CD4-positive, CD25-positive, alpha-beta regulatory T cell (primary cell): ENCODE data around the gene SCGB1D4. TPM values are rescaled to one million over a fixed set of nuclear protein-coding genes. Genes with fewer than 3 reads are reported as not detected.

Experiments
- ATAC-seq, 2 donors: fragments of 150-1000 bp; cut with Tn5 transposase; one replicate each; pipeline ENCODE4 v1.10.0; 2021; ENCODE audit warnings: low read depth in 2 of 2, moderate number of reproducible peaks in 2 of 2, moderate library complexity in 1 of 2
- DNase-seq, 3 donors: peaks; one replicate each; pipeline versions ENCODE4 v3.0.0 to v3.0.0-alpha.2; 2012 to 2022; ENCODE audit warnings: mixed read lengths in 1 of 3
- H3K27ac ChIP-seq: one replicate; pipeline ENCODE4 v1.7.0; 2013; ENCODE audit warnings: mild to moderate bottlenecking, low read length; ENCODE audit not compliant: insufficient read depth, poor library complexity, severe bottlenecking
- H3K27me3 ChIP-seq: one replicate; pipeline ENCODE4 v1.7.0; 2013; ENCODE audit warnings: low read length; ENCODE audit not compliant: control insufficient read depth, insufficient read depth
- H3K36me3 ChIP-seq: one replicate; pipeline ENCODE4 v1.7.0; 2013; ENCODE audit warnings: mild to moderate bottlenecking, low read length, moderate library complexity; ENCODE audit not compliant: control insufficient read depth, insufficient read depth
- H3K4me1 ChIP-seq: 2 replicates; pipeline ENCODE4 v1.7.0; 2013; ENCODE audit warnings: mild to moderate bottlenecking, low read length; ENCODE audit not compliant: insufficient read depth, control insufficient read depth, poor library complexity, severe bottlenecking
- H3K4me3 ChIP-seq: one replicate; pipeline ENCODE4 v1.7.0; 2013; ENCODE audit warnings: low read depth, mild to moderate bottlenecking, low read length, moderate library complexity
- H3K9me3 ChIP-seq, 2 experiments: 1 replicate in 1 of 2; 2 replicates in 1 of 2; pipeline ENCODE4 v1.7.0; 2013; ENCODE audit warnings: low read length in 2 of 2, mild to moderate bottlenecking in 1 of 2, moderate library complexity in 1 of 2; ENCODE audit not compliant: control insufficient read depth in 2 of 2
- H3K27ac Mint-ChIP-seq, 3 donors: one replicate each; pipeline ENCODE4 v1.8.0; 2020 to 2022; ENCODE audit warnings: mild to moderate bottlenecking in 3 of 3, mixed read lengths in 3 of 3, moderate library complexity in 2 of 3
- H3K27me3 Mint-ChIP-seq: one replicate; pipeline ENCODE4 v1.8.0; 2022; ENCODE audit warnings: mild to moderate bottlenecking, mixed read lengths
- H3K36me3 Mint-ChIP-seq: one replicate; pipeline ENCODE4 v1.8.0; 2020; ENCODE audit warnings: mixed read lengths
- H3K4me1 Mint-ChIP-seq, 4 donors: one replicate each; pipeline ENCODE4 v1.8.0; 2020 to 2022; ENCODE audit warnings: mixed read lengths in 4 of 4, mild to moderate bottlenecking in 1 of 4
- H3K4me3 Mint-ChIP-seq, 4 donors: one replicate each; pipeline ENCODE4 v1.8.0; 2020 to 2022; ENCODE audit warnings: mild to moderate bottlenecking in 4 of 4, mixed read lengths in 4 of 4, moderate library complexity in 3 of 4
- H3K9me3 Mint-ChIP-seq, 7 donors: one replicate each; pipeline ENCODE4 v1.8.0; 2020 to 2022; ENCODE audit warnings: mixed read lengths in 7 of 7, mild to moderate bottlenecking in 3 of 7, moderate library complexity in 2 of 7
- polyA plus RNA-seq, 4 donors: library from polyadenylated mRNA; unstranded; fragments of 300-500 nt; fragmentation: Illumina TruSeq; gene quantifications; one replicate each; pipeline ENCODE4 v1.2.3, GENCODE V29; 2021
- total RNA-seq: library from RNA; stranded (reverse); gene quantifications from one replicate; pipeline ENCODE4 v1.2.3, GENCODE V29; 2022

SCGB1D4 gene
- total and polyA plus RNA-seq, 5 donors from 2014 or later: not detected

- DNase-seq (peak in 2 of 3 donors; percentile 46 to 63), ATAC-seq (peak; percentile 50 to 67)
- Histone ChIP-seq H3K9me3 (no peaks in the 10 kb centered on the region), H3K27ac (no peak overlapping the region), H3K27me3 (peaks cover 3% of the 10 kb centered on the region), H3K36me3 (no peaks in the 10 kb centered on the region), H3K4me3 (no peak overlapping the region), H3K4me1 (no peaks in the 10 kb centered on the region)
- Mint-ChIP-seq H3K9me3 (no peaks in the 10 kb centered on the region), H3K27me3 (peaks cover 12% of the 10 kb centered on the region), H3K4me1 (peaks cover 0 to 4% (median 1%) of the 10 kb centered on the region in 4 donors), H3K36me3 (no peaks in the 10 kb centered on the region), H3K4me3 (no peak overlapping the region), H3K27ac (no peak overlapping the region)
These were observed 26.1 kb upstream of the SCGB1D4 start for GRCh38 chr11:62324731-62325556.

GRCh38 chr11:62322524-62322923 lies 23.6 kb upstream of the SCGB1D4 start:
- no peaks in the 10 kb centered on the region for H3K4me1 ChIP-seq
- H3K27ac Mint-ChIP-seq: no peak overlapping the region
- no peak for DNase-seq

DNA sequence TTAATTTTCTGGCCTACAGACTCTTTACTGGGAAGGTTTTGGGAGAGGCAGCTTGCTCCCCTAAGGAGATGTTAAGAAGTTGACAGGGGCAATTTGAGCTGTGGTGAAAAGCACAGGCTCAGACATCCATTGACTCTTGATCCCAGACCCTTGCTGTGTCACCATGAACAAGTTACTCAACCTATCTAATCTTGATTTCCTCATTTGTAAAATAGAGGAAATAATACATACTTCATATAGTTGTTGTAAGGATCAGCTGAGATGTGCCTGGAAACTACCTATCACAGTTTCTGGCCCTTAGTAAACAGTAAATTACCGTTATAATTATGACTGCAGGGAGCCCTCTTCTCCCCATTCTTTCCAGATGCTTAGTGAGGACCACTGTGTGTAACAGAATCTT lies 16.6 kb upstream of the SCGB1D4 start:
- Mint-ChIP-seq H3K4me3 (no peak overlapping the region), H3K27me3 (peaks cover 23% of the 10 kb centered on the region), H3K4me1 (peaks cover 0 to 15% (median 9%) of the 10 kb centered on the region in 4 donors), H3K9me3 (peaks cover 0 to 1% (median 0%) of the 10 kb centered on the region in 7 donors), H3K36me3 (no peaks in the 10 kb centered on the region), H3K27ac (no peak overlapping the region)
- H3K9me3 ChIP-seq: no peaks in the 10 kb centered on the region
- H3K36me3 ChIP-seq: no peaks in the 10 kb centered on the region
- ATAC-seq: no peak
- DNase-seq: no peak
- no peak overlapping the region for H3K27ac ChIP-seq
- no peaks in the 10 kb centered on the region for H3K4me1 ChIP-seq
- H3K4me3 ChIP-seq: no peak overlapping the region
- peaks cover 17% of the 10 kb centered on the region for H3K27me3 ChIP-seq

More at GRCh38 chr11:62322524-62322923, 23.6 kb upstream of the SCGB1D4 start:
- Histone ChIP-seq H3K9me3 (no peaks in the 10 kb centered on the region), H3K27me3 (no peaks in the 10 kb centered on the region), H3K27ac (no peak overlapping the region), H3K4me3 (no peak overlapping the region), H3K36me3 (no peaks in the 10 kb centered on the region)
- H3K4me1 Mint-ChIP-seq: peaks cover 0 to 4% (median 1%) of the 10 kb centered on the region in 4 donors
- H3K4me3 Mint-ChIP-seq: no peak overlapping the region
- no peak for ATAC-seq
- H3K36me3 Mint-ChIP-seq: no peaks in the 10 kb centered on the region
- H3K9me3 Mint-ChIP-seq: no peaks in the 10 kb centered on the region
- peaks cover 21% of the 10 kb centered on the region for H3K27me3 Mint-ChIP-seq

DNA sequence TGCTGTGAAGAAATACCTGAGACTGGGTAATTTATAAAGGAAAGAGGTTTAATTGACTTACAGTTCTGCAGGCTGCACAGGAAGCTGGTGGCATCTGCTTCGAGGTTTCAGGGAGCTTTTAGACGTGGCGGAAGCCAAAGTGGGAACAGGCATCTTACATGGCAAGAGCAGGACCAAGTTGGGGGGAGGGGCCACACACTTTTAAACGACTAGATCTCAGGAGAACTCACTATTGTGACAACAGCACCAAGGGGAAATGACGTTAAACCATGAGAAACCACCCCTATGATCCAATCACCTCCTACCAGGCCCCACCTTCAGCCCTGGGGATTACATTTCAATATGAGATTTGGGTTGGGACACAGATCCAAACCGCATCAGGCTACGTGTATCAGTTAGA lies 11.1 kb upstream of the SCGB1D4 start:
- H3K4me3 ChIP-seq: no peak overlapping the region
- ATAC-seq (no peak), DNase-seq (no peak)
- Mint-ChIP-seq H3K4me1 (peaks cover 0 to 17% (median 11%) of the 10 kb centered on the region in 4 donors), H3K9me3 (peaks cover 0 to 6% (median 1%) of the 10 kb centered on the region in 7 donors), H3K27me3 (peaks cover 47% of the 10 kb centered on the region), H3K27ac (no peak overlapping the region), H3K36me3 (no peaks in the 10 kb centered on the region), H3K4me3 (peak overlapping the region in 1 of 4 donors; percentile 14)
- H3K9me3 ChIP-seq: peaks cover 0 to 4% of the 10 kb centered on the region in 2 experiments
- no peak overlapping the region for H3K27ac ChIP-seq
- H3K27me3 ChIP-seq: peaks cover 16% of the 10 kb centered on the region
- H3K4me1 ChIP-seq: no peaks in the 10 kb centered on the region
- H3K36me3 ChIP-seq: no peaks in the 10 kb centered on the region

- Histone ChIP-seq H3K27ac (no peak overlapping the region), H3K4me1 (no peaks in the 10 kb centered on the region), H3K9me3 (peaks cover 0 to 4% of the 10 kb centered on the region in 2 experiments), H3K4me3 (no peak overlapping the region), H3K27me3 (peaks cover 8% of the 10 kb centered on the region), H3K36me3 (no peaks in the 10 kb centered on the region)
- peaks cover 0 to 17% (median 11%) of the 10 kb centered on the region in 4 donors for H3K4me1 Mint-ChIP-seq
- ATAC-seq: no peak
- H3K9me3 Mint-ChIP-seq: peaks cover 0 to 6% (median 1%) of the 10 kb centered on the region in 7 donors
- H3K27me3 Mint-ChIP-seq: peaks cover 44% of the 10 kb centered on the region
- no peaks in the 10 kb centered on the region for H3K36me3 Mint-ChIP-seq
- DNase-seq: no peak
- H3K27ac Mint-ChIP-seq: no peak overlapping the region
- no peak overlapping the region for H3K4me3 Mint-ChIP-seq
These were observed 9.1 kb upstream of the SCGB1D4 start for GRCh38 chr11:62307950-62308349.

DNA sequence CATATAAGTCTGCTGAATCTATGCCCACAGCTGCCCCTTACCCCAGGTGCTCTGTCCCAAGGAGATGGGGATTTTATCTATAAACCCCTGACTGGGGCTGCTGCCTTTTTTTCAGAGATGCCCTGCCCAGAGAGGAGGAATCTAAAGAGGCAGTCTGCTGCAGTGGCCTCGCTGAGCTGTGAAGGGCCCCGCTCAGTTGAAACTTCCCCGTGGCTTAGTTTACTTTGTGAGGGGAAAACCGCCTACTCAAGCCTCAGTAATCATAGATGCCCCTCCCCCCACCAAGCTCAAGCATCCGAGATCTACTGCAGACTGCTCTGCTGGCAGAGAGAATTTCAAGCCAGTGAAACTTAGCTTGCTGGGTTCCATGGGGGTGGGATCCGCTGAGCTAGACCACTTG lies 7.4 kb upstream of the SCGB1D4 start:
- peaks cover 0 to 6% (median 0%) of the 10 kb centered on the region in 7 donors for H3K9me3 Mint-ChIP-seq
- peaks cover 0 to 10% (median 2%) of the 10 kb centered on the region in 4 donors for H3K4me1 Mint-ChIP-seq
- H3K27ac Mint-ChIP-seq: no peak overlapping the region
- Histone ChIP-seq H3K36me3 (no peaks in the 10 kb centered on the region), H3K9me3 (peaks cover 0 to 4% of the 10 kb centered on the region in 2 experiments), H3K4me1 (no peaks in the 10 kb centered on the region), H3K27me3 (peaks cover 10% of the 10 kb centered on the region), H3K27ac (no peak overlapping the region), H3K4me3 (no peak overlapping the region)
- no peak overlapping the region for H3K4me3 Mint-ChIP-seq
- DNase-seq: no peak
- H3K27me3 Mint-ChIP-seq: peaks cover 41% of the 10 kb centered on the region
- no peaks in the 10 kb centered on the region for H3K36me3 Mint-ChIP-seq
- ATAC-seq: no peak

DNA sequence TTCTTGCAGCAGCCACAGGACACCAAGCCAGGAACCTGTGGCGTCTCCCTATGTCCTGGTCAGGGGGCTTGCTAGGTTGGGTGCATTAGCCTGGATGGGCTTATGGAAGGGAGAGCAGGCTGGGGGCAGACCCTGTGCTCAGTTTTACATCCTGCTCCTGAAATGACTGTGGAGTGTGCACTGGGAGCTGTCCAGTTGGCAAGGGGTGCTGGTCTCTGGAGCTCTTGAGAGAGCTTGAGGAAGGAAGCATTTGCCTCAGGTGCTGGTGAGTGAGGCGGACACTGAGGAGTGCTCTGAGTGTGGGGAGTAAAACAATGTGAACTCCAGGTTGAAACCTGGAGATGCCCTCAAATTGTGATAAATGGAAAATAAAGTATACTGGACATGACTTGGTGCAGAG lies 3.4 kb downstream of the SCGB1D4 start:
- Histone ChIP-seq H3K36me3 (no peaks in the 10 kb centered on the region), H3K27ac (no peak overlapping the region), H3K9me3 (no peaks in the 10 kb centered on the region), H3K4me1 (no peaks in the 10 kb centered on the region), H3K4me3 (no peak overlapping the region), H3K27me3 (no peaks in the 10 kb centered on the region)
- Mint-ChIP-seq H3K27ac (peak overlapping the region in 1 of 3 donors; percentile 94), H3K9me3 (peaks cover 0 to 2% (median 0%) of the 10 kb centered on the region in 7 donors), H3K4me1 (no peaks in the 10 kb centered on the region), H3K4me3 (no peak overlapping the region), H3K27me3 (peaks cover 28% of the 10 kb centered on the region), H3K36me3 (no peaks in the 10 kb centered on the region)
- peak in 1 of 3 donors; percentile 14 for DNase-seq
- no peak for ATAC-seq

DNA sequence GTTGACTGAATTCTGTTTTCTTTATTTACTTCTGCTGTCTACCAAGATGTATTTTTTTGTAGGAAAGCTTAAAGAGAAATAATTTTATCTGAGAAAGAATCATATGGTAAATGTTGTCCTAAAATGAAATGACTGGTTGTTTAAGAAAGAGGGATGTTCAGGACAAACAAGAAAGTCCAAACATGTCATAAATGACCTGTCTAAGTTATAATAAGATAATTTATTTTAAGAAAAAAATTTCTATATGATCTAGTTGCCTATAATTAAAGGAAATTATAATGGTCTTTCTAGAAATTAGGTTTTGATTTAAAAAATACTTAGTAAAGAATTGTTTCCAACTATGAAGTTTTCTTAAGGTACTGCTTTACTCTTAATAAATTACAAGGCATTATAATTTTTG lies 18.4 kb downstream of the SCGB1D4 start:
- H3K4me3 Mint-ChIP-seq: no peak overlapping the region

More for the DNA sequence above, 18.4 kb downstream of the SCGB1D4 start:
- DNase-seq (no peak), ATAC-seq (no peak)
- H3K27ac Mint-ChIP-seq: no peak overlapping the region
- Histone ChIP-seq H3K36me3 (no peaks in the 10 kb centered on the region), H3K4me1 (no peaks in the 10 kb centered on the region), H3K27ac (no peak overlapping the region), H3K27me3 (peaks cover 3% of the 10 kb centered on the region), H3K4me3 (no peak overlapping the region), H3K9me3 (no peaks in the 10 kb centered on the region)
- no peaks in the 10 kb centered on the region for H3K9me3 Mint-ChIP-seq
- H3K36me3 Mint-ChIP-seq: no peaks in the 10 kb centered on the region
- H3K4me1 Mint-ChIP-seq: no peaks in the 10 kb centered on the region
- peaks cover 18% of the 10 kb centered on the region for H3K27me3 Mint-ChIP-seq
